Activated T-helper 9 cell treated with anti-CD3 and anti-CD28 coated beads, Interleukin-2, amount 50 U/mL, for 16 hours (primary cell): ENCODE measurements around the gene WIPI1.
A peak's percentile ranks its signal among the peaks of the same experiment; 100 is the strongest.

Source experiments
- DNase-seq: peaks from one replicate; pipeline ENCODE4 v3.0.0-alpha.2; 2020; ENCODE audit warnings: low read depth

The WIPI1 gene

GRCh38 chr17:68460715-68461114, 3.4 kb upstream of the WIPI1 start:
- no peak for DNase-seq

- no peak for DNase-seq
Observed at GRCh38 chr17:68460146-68460545, 2.9 kb upstream of the WIPI1 start.

- no peak for DNase-seq
Observed at GRCh38 chr17:68459037-68459639, 1.8 kb upstream of the WIPI1 start.

- DNase-seq = no peak
Observed at GRCh38 chr17:68458260-68459036, 1.2 kb upstream of the WIPI1 start.

- DNase-seq = peak; percentile 98
Observed at GRCh38 chr17:68457539-68458259, 403 bp upstream of the WIPI1 start.

GRCh38 chr17:68456339-68457167, 743 bp downstream of the WIPI1 start:
- DNase-seq = no peak

GRCh38 chr17:68455901-68456338, 1.4 kb downstream of the WIPI1 start:
- DNase-seq = no peak

- no peak for DNase-seq
Observed at GRCh38 chr17:68453991-68454665, 3.2 kb downstream of the WIPI1 start.

GRCh38 chr17:68452724-68453290, 4.5 kb downstream of the WIPI1 start:
- DNase-seq = no peak

- no peak for DNase-seq
Observed at GRCh38 chr17:68451670-68452354, 5.5 kb downstream of the WIPI1 start.

GRCh38 chr17:68450801-68451200, 6.5 kb downstream of the WIPI1 start:
- no peak for DNase-seq

GRCh38 chr17:68450391-68450790, 6.9 kb downstream of the WIPI1 start:
- DNase-seq = no peak

GRCh38 chr17:68449021-68449739, 8.1 kb downstream of the WIPI1 start:
- no peak for DNase-seq

- DNase-seq = no peak
Observed at GRCh38 chr17:68446626-68447041, 10.7 kb downstream of the WIPI1 start.

GRCh38 chr17:68445671-68446070, 11.6 kb downstream of the WIPI1 start:
- DNase-seq = no peak

GRCh38 chr17:68443972-68444464, 13.3 kb downstream of the WIPI1 start:
- DNase-seq = no peak

- no peak for DNase-seq
Observed at GRCh38 chr17:68441070-68441770, 16.1 kb downstream of the WIPI1 start.

GRCh38 chr17:68440526-68440925, 16.8 kb downstream of the WIPI1 start:
- no peak for DNase-seq

- no peak for DNase-seq
Observed at GRCh38 chr17:68439656-68440290, 17.5 kb downstream of the WIPI1 start.
